Measurements from ENCODE around the gene HPCAL1. TPM values are rescaled to one million over a fixed set of nuclear protein-coding genes. Genes with fewer than 3 reads are reported as not detected.

The HPCAL1 gene
- polyA plus RNA-seq, 1 donor from 2014 or later = 63.4 TPM

- Histone ChIP-seq H3K9me2 (ENCODE audit: insufficient read depth, low read length) (no peaks in the 10 kb centered on the region), H3K79me2 (replicated peaks; ENCODE audit: insufficient read depth, low read length) (peaks cover 39% of the 10 kb centered on the region), H3K27ac (ENCODE audit: low read length) (peak overlapping the region; percentile 88), H3F3A (ENCODE audit: insufficient read depth, low read length, poor library complexity, severe bottlenecking) (no peaks in the 10 kb centered on the region), H3K9me3 (ENCODE audit: low read length) (no peaks in the 10 kb centered on the region), H3K4me3 (ENCODE audit: low read length) (peak overlapping the region; percentile 71), H3K4me2 (ENCODE audit: low read length) (peak overlapping the region; percentile 78), H2AFZ (ENCODE audit: low read depth, low read length) (peak overlapping the region; percentile 18), H4K20me1 (ENCODE audit: insufficient read depth) (peaks cover 38% of the 10 kb centered on the region), H3K9ac (ENCODE audit: low read length) (peak overlapping the region; percentile 79), H3K27me3 (ENCODE audit: insufficient read depth, low read depth, low read length) (no peaks in the 10 kb centered on the region), H3K36me3 (ENCODE audit: insufficient read depth, low read length) (peaks cover 12% of the 10 kb centered on the region)
- TF ChIP-seq MXI1 (conservative IDR thresholded peaks at IDR 0.05; ENCODE audit: poor library complexity, severe bottlenecking) (peak; percentile 97), EP300 (conservative IDR thresholded peaks at IDR 0.05; ENCODE audit: poor library complexity, severe bottlenecking) (no peak), TAF1 (IDR thresholded peaks at IDR 0.05; ENCODE audit: low read depth) (peak; percentile 80), SMC3 (conservative IDR thresholded peaks at IDR 0.05; ENCODE audit: poor library complexity) (peak; percentile 65), EZH2 (IDR thresholded peaks at IDR 0.05; ENCODE audit: borderline replicate concordance, insufficient read depth, low read length, poor library complexity, severe bottlenecking) (no peak), RAD21 (conservative IDR thresholded peaks at IDR 0.05) (peak; percentile 59), CTCF (IDR thresholded peaks at IDR 0.05; ENCODE audit: poor library complexity, severe bottlenecking) (peak; percentile 69), POLR2AphosphoS5 (IDR thresholded peaks at IDR 0.05) (peak; percentile 79)
- TF ChIP-seq, protein P1, sequence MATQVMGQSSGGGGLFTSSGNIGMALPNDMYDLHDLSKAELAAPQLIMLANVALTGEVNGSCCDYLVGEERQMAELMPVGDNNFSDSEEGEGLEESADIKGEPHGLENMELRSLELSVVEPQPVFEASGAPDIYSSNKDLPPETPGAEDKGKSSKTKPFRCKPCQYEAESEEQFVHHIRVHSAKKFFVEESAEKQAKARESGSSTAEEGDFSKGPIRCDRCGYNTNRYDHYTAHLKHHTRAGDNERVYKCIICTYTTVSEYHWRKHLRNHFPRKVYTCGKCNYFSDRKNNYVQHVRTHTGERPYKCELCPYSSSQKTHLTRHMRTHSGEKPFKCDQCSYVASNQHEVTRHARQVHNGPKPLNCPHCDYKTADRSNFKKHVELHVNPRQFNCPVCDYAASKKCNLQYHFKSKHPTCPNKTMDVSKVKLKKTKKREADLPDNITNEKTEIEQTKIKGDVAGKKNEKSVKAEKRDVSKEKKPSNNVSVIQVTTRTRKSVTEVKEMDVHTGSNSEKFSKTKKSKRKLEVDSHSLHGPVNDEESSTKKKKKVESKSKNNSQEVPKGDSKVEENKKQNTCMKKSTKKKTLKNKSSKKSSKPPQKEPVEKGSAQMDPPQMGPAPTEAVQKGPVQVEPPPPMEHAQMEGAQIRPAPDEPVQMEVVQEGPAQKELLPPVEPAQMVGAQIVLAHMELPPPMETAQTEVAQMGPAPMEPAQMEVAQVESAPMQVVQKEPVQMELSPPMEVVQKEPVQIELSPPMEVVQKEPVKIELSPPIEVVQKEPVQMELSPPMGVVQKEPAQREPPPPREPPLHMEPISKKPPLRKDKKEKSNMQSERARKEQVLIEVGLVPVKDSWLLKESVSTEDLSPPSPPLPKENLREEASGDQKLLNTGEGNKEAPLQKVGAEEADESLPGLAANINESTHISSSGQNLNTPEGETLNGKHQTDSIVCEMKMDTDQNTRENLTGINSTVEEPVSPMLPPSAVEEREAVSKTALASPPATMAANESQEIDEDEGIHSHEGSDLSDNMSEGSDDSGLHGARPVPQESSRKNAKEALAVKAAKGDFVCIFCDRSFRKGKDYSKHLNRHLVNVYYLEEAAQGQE (IDR thresholded peaks at IDR 0.05; ENCODE audit: borderline replicate concordance) = peak; percentile 71
These were observed 146.1 kb downstream of the HPCAL1 start for GRCh38 chr2:10448576-10449485.

- no peaks in the 10 kb centered on the region for H3K9me2 ChIP-seq (ENCODE audit: insufficient read depth, low read length)
- peaks cover 5% of the 10 kb centered on the region for H3K36me3 ChIP-seq (ENCODE audit: insufficient read depth, low read length)
- no peaks in the 10 kb centered on the region for H3K27me3 ChIP-seq (ENCODE audit: insufficient read depth, low read depth, low read length)
- no peaks in the 10 kb centered on the region for H3F3A ChIP-seq (ENCODE audit: insufficient read depth, low read length, poor library complexity, severe bottlenecking)
- H3K4me3 ChIP-seq (ENCODE audit: low read length) = peak overlapping the region; percentile 71
- H3K27ac ChIP-seq (ENCODE audit: low read length) = peak overlapping the region; percentile 88
- peaks cover 32% of the 10 kb centered on the region for H3K79me2 ChIP-seq (replicated peaks; ENCODE audit: insufficient read depth, low read length)
- TF ChIP-seq TAF1 (IDR thresholded peaks at IDR 0.05; ENCODE audit: low read depth) (no peak), CTCF (IDR thresholded peaks at IDR 0.05; ENCODE audit: poor library complexity, severe bottlenecking) (no peak), POLR2AphosphoS5 (IDR thresholded peaks at IDR 0.05) (no peak), RAD21 (conservative IDR thresholded peaks at IDR 0.05) (no peak), MXI1 (conservative IDR thresholded peaks at IDR 0.05; ENCODE audit: poor library complexity, severe bottlenecking) (no peak), SMC3 (conservative IDR thresholded peaks at IDR 0.05; ENCODE audit: poor library complexity) (no peak), EZH2 (IDR thresholded peaks at IDR 0.05; ENCODE audit: borderline replicate concordance, insufficient read depth, low read length, poor library complexity, severe bottlenecking) (no peak), EP300 (conservative IDR thresholded peaks at IDR 0.05; ENCODE audit: poor library complexity, severe bottlenecking) (no peak)
- TF ChIP-seq, protein P1 (IDR thresholded peaks at IDR 0.05; ENCODE audit: borderline replicate concordance) = no peak
- H3K4me2 ChIP-seq (ENCODE audit: low read length) = no peak overlapping the region
- H3K9ac ChIP-seq (ENCODE audit: low read length) = peak overlapping the region; percentile 79
- H3K9me3 ChIP-seq (ENCODE audit: low read length) = no peaks in the 10 kb centered on the region
- peaks cover 31% of the 10 kb centered on the region for H4K20me1 ChIP-seq (ENCODE audit: insufficient read depth)
- H2AFZ ChIP-seq (ENCODE audit: low read depth, low read length) = no peak overlapping the region
These were observed 146.8 kb downstream of the HPCAL1 start for GRCh38 chr2:10449486-10449831.
